Measurements from ENCODE around the gene USP33.

GRCh38 chr1:77671836-77672235 lies 87.8 kb downstream of the USP33 start:
- TF ChIP-seq CTCF (conservative IDR thresholded peaks at IDR 0.05; ENCODE audit: low read length) (no peak), EZH2phosphoT487 (IDR thresholded peaks at IDR 0.05; ENCODE audit: borderline replicate concordance, low read depth, low read length) (no peak)

Measured in OCI-LY7 (cell line).